NCI-H1436 (cell line): ENCODE results near the gene TBC1D12.
"Not testable (repeated sequence)": the region's sequence is repeated elsewhere in the genome, so short reads cannot be mapped to it uniquely, and the experiment has no call there.

Source experiments
- DNase-seq: peaks from one replicate; lab custom pipeline; 2025; lab: John Stamatoyannopoulos, UW

The TBC1D12 gene

GRCh38 chr10:94456942-94457341, 54.6 kb downstream of the TBC1D12 start:
- no peak for DNase-seq

DNA sequence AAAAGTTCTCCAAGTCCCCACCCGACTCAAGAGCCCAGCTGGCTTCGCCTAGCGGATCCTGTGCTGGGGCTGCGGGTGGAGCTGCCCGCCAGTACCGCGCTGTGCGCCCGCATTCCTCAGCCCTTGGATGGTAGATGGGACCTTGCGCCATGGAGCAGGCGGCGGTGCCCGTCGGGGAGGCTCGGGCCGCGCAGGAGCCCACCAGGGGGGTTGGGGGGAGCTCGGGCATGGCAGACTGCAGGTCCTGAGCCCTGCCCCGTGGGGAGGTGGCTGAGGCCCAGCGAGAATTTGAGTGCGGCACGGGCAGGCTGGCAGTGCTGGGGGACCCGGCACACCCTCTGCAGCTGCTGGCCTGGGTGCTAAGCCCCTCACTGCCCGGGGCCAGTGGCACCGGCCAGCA, 57.0 kb downstream of the TBC1D12 start:
- DNase-seq, result no peak

DNA sequence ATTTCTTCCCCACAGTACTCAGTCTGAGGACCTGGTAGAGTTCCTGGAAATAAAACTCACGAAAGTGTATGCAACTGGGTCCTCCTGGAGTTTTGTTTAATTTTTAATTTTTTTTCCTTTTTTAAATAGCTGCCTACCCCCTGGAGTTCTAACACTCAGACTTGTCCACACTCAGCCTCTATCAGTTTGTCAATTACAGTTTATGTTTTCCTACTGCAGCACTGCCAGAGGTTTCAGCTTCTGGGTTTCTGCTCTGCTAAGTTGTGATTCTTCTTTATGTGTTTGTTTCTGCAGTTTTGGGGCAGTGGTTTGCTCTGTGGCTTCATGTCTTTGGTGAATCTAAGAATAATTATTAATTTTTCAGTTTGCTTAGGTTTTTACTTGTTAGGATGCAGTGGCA, 59.2 kb downstream of the TBC1D12 start:
- no peak for DNase-seq

DNA sequence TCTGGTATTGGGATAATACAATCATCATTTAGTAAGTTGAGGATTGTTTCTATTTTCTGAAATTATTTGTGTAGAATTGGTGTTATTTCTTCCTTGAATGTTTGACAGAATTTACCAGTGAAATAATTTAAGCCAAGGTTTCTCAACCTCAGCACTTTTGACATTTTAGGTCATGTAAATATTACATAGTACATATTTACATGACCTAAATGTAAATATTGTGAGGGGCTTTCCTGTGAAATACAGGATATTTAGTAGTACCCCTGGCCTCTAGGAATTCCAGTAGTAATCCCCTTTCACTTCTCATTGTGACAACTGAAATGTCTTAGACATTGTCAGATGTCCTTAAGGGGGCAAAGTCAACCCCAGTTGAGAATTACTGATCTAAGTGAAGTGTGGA, 59.8 kb downstream of the TBC1D12 start:
- no peak for DNase-seq

DNA sequence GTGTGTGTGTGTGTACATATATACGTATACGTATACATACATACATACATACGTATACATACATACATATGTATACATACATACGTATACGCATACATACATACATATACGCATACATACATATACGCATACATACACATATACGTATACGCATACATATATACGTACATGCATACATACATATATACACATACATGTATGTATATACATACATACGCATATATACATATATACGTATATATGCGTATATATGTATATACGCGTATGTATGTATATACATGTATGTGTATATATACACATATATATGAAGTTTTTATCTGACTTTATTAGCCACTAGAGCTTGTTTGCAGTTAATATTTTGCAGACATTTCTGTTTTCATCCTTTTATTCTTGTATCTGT, 63.3 kb downstream of the TBC1D12 start:
- no peak for DNase-seq

DNA sequence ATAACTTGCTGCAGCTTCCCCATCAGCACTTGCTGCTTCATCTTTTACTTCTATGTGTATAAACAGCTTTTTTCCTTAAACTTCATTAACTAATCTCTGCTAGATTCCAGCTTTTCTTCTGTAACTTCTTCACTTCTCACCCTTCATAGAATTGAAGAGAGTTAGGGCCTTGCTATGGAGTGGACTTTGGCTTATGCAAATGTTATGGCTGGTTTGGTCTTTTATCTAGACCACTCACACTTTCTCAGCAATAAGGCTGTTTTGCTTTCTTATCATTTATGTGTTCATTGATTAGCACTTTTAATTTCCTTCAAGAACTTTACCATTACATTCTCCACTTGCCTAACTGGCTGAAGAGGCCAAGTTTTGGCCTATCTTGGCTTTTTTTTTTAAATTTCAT, 79.1 kb downstream of the TBC1D12 start:
- DNase-seq, result no peak

DNA sequence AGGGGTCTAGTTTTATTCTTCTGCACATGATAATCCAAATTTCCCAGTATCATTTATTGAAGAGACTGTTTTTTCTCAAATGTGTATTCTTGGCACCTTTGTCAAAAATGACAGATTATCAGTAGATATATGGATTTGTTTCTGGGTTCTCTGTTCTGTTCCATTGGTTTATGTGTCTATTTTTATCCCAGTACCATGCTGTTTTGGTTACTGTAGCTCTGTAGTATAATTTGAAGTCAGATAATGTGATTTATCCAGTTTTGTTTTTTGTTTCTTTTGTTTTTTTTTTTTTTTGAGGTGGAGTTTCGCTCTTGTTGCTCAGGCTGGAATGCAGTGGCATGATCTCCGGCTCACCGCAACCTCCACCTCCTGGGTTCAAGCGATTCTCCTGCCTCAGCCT, 81.6 kb downstream of the TBC1D12 start:
- no peak for DNase-seq

DNA sequence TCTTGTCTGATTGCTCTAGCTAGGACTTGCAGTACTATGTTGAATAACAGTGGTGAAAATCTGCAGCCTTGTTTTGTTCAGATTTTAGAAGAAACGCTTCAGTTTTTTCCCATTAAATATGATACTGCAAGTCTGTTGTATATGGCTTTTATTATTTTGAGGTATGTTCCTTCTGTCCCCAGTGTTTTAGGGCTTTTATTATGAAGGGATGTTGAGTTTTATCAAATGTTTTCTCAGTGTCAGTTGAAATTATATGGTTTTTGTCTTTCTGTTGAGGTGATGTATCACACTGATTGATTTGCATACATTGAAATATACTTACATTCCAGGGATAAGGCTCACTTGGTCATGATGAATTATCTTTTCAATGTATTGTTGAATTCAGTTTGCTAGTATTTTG, 82.8 kb downstream of the TBC1D12 start:
- DNase-seq, result no peak

- DNase-seq, result no peak
Measured at GRCh38 chr10:94487575-94487974, 85.2 kb downstream of the TBC1D12 start.

- DNase-seq, result no peak
Measured at GRCh38 chr10:94489107-94489506, 86.8 kb downstream of the TBC1D12 start.

- DNase-seq, result no peak
Measured at GRCh38 chr10:94489976-94490788, 87.8 kb downstream of the TBC1D12 start.

GRCh38 chr10:94490789-94491039, 88.4 kb downstream of the TBC1D12 start:
- DNase-seq, result no peak

- DNase-seq, result no peak
Measured at GRCh38 chr10:94493463-94493862, 91.1 kb downstream of the TBC1D12 start.

DNA sequence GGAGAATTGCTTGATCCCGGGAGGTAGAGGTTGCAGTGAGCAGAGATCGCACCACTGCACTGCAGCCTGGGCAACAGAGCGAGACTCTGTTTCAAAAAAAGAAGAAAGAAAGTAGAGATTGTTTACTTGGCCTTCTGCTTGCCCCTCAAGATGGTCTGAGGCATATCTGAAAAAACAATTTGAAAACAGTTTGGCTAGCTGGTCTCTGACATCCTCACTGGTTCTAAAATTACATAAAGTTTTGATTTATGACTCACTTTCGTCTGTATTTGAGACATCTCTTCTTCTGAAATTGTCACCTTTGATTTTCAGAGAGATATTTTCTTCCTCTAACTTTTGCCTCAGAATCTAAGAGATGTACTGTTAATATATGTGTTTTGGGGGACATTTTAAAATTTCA, 93.7 kb downstream of the TBC1D12 start:
- no peak for DNase-seq

GRCh38 chr10:94496646-94497045, 94.3 kb downstream of the TBC1D12 start:
- DNase-seq, result no peak

DNA sequence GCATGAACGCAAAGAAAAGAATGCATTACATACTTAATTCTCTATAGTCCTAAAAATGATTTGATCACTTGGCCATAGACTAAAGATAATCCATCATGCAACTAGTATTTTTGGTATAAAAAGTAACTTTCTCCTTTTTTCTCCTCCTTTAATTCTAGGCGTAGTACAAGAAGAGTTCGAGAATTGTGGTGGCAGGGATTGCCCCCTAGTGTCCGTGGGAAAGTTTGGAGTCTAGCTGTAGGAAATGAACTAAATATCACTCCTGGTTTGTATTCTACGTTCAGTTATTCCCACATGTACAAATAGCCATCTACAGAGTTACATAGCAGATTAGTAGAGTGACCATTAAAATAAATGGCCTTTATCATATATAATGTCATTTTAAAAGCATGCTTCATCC, 97.7 kb downstream of the TBC1D12 start:
- DNase-seq, result no peak

GRCh38 chr10:94521276-94522250, 119.2 kb downstream of the TBC1D12 start:
- no peak for DNase-seq

- no peak for DNase-seq
Measured at GRCh38 chr10:94524146-94524545, 121.8 kb downstream of the TBC1D12 start.

GRCh38 chr10:94524711-94525110, 122.4 kb downstream of the TBC1D12 start:
- no peak for DNase-seq

DNA sequence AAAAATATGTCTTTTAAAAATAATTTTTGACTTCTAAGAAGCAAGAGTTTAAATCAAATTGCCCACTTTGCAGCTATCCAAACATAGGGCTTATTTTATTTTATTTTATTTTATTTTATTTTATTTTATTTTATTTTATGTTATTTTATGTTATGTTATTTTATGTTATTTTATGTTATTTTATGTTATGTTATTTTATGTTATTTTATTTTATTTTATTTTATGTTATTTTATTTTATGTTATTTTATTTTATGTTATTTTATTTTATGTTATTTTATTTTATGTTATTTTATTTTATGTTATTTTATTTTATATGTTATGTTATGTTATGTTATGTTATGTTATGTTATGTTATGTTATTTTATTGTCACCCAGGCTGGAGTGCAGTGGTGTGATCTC, 129.2 kb downstream of the TBC1D12 start:
- not testable (repeated sequence) for DNase-seq

GRCh38 chr10:94533027-94533426, 130.7 kb downstream of the TBC1D12 start:
- DNase-seq, result no peak

- DNase-seq, result not testable (repeated sequence)
Measured at GRCh38 chr10:94542282-94542681, 139.9 kb downstream of the TBC1D12 start.

- DNase-seq, result peak; percentile 90
Measured at GRCh38 chr10:94545391-94546048, 143.2 kb downstream of the TBC1D12 start, which contains the start of gene HELLS. Gene HELLS, plus strand, starts transcription at chr10:94545788. Its CDS starts 134 bp downstream, at chr10:94545922.
